GM12892 (cell line): Measurements from ENCODE around the gene MLANA.
"Not testable (repeated sequence)": the region's sequence is repeated elsewhere in the genome, so short reads cannot be mapped to it uniquely, and the experiment has no call there.

Source experiments
- DNase-seq: peaks from one replicate; pipeline ENCODE4 v3.0.0; 2011; ENCODE audit not compliant: insufficient read length
- FAIRE-seq: peaks from 2 replicates; lab custom pipeline; 2011; peaks lifted over from hg19 to GRCh38; lab: Jason Lieb, UNC
- POLR2A ChIP-seq: IDR thresholded peaks from 2 replicates; pipeline ENCODE4 v1.6.1; 2011; ENCODE audit warnings: low read depth, low read length, control low read depth
- POLR2AphosphoS5 ChIP-seq: IDR thresholded peaks from 2 replicates; pipeline ENCODE4 v1.6.1; 2011; ENCODE audit warnings: low read depth, low read length, control low read depth
- TAF1 ChIP-seq: IDR thresholded peaks from 2 replicates; pipeline ENCODE4 v1.6.1; 2011; ENCODE audit warnings: low read depth, mild to moderate bottlenecking, control low read depth, low read length, borderline replicate concordance

Gene MLANA

DNA sequence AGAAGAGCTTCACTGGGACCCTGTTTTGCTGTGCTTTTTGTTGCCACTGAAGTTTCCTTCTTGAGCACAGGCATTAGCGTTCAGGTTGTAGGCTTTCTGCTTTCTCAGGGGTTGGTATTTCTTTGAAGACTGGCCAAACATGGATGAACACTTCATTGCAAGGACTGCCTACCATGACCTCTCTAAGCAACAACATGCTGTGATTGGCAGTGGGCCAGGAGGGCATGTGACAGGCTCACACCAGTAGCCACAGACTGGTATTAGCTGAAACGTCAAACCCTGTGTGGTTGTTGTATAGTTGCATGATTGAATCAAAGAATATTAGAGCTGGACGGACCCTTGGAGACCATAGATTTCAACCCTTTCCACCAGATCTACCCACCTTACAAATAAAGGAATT, 20.0 kb upstream of the MLANA start:
- no peak for TF ChIP-seq POLR2A
- TF ChIP-seq TAF1 = no peak
- TF ChIP-seq POLR2AphosphoS5 = no peak
- DNase-seq (no peak), FAIRE-seq (no peak)

- DNase-seq (no peak), FAIRE-seq (no peak)
- TF ChIP-seq POLR2AphosphoS5 (no peak), TAF1 (no peak), POLR2A (no peak)
Observed at GRCh38 chr9:5871785-5872184, 18.9 kb upstream of the MLANA start.

GRCh38 chr9:5872511-5872910, 18.2 kb upstream of the MLANA start:
- TF ChIP-seq POLR2AphosphoS5 (no peak), POLR2A (no peak), TAF1 (no peak)
- DNase-seq (no peak), FAIRE-seq (no peak)

GRCh38 chr9:5873439-5873838, 17.2 kb upstream of the MLANA start:
- FAIRE-seq (no peak), DNase-seq (no peak)
- no peak for TF ChIP-seq TAF1
- no peak for TF ChIP-seq POLR2AphosphoS5
- no peak for TF ChIP-seq POLR2A

DNA sequence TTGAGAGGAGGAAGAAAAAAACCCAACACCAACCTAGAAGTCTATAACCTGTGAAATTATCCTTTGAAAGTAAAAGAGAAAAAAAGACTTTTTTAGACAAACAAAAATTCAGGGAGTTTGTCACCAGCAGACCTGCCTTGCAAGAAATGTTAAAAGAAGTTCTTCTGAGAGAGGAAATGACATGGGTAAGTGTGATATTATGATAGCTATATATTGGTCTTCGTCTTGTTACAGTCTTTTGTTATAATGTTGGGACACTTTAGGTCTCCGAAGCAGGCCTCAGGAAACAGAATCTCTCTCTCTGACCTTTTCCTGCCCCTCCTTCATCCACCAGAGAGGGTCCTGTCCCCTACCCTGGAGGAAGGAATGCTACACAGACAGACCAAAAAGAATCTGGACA, 16.6 kb upstream of the MLANA start:
- DNase-seq (no peak), FAIRE-seq (no peak)

DNA sequence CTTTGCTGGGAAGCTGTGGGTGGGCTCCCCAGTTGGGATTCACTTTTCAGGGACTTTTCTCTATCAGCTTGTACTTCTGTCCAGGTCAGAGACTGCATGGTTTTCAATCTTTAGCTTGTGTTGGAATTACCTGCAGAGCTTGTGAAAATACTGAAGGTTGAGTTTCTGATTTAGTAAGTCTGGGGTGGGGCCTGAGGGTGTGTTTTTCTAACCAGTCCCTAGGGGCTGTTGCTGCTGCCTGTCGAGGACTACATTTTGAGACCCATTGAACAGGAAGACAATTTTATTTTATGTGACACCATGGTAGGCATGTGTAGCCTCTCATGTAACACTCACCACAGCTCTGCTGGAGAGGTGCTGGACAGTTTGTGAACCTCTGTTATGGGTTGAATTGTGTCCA, 14.7 kb upstream of the MLANA start:
- TF ChIP-seq POLR2AphosphoS5 (no peak), TAF1 (no peak), POLR2A (no peak)
- FAIRE-seq (no peak), DNase-seq (no peak)

More for the DNA sequence above, 16.6 kb upstream of the MLANA start:
- TF ChIP-seq POLR2A = no peak

DNA sequence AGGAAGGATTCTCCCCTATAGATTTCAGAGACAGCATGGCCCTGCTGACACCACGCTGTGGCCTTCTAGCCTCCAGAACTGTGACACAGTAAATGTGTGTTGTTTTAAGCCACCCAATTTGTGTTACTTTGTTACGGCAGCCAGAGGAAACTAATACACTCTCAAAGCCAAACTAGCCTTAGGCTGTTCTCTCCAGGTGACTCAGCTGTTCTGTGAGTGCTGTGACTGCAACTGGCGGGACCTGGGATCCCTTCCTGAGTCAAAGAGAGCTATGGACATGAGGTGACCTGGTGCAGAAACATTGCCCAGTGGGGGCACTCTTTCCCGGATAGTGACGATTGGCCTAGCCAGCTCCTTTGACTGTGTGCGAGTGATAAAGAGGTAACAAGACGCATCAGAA, 14.0 kb upstream of the MLANA start:
- TF ChIP-seq TAF1 = no peak
- no peak for TF ChIP-seq POLR2A
- TF ChIP-seq POLR2AphosphoS5 = no peak
- DNase-seq = no peak
- no peak for FAIRE-seq

DNA sequence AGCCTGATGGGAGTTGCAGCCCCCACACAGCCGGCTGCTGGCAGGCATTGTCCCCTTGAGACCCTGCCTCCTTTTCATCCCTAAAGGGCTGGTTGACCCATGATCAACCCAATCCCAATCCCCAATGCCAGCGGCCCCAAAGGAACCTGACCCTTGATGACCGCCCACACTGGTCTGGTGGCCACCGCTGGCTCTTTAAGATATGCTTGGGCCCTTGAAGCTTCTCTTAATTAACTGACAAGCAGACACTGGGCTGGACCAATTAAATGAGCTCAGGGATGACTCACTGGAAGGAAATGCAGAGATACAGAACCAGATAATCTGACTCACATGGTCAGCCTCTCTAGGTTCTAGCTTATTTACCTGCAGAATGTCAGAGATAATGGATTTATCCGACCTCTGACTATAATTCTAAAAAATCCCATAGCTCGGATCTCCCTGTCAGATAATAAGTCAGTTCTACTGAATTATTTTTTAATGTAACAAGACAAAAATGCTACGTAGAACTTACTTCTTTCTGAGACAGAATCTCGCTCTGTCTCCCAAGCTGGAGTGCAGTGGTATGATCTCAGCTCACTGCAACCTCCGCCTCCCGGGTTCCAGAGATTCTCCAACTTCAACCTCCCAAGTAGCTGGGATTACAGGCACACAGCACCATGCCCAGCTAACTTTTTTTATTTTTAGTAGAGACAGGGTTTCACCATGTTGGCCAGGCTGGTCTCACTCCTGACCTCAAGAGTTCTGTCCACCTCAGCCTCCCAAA, 11.1 kb upstream of the MLANA start:
- FAIRE-seq (no peak), DNase-seq (no peak)
- TF ChIP-seq POLR2A (no peak), POLR2AphosphoS5 (no peak), TAF1 (no peak)

DNA sequence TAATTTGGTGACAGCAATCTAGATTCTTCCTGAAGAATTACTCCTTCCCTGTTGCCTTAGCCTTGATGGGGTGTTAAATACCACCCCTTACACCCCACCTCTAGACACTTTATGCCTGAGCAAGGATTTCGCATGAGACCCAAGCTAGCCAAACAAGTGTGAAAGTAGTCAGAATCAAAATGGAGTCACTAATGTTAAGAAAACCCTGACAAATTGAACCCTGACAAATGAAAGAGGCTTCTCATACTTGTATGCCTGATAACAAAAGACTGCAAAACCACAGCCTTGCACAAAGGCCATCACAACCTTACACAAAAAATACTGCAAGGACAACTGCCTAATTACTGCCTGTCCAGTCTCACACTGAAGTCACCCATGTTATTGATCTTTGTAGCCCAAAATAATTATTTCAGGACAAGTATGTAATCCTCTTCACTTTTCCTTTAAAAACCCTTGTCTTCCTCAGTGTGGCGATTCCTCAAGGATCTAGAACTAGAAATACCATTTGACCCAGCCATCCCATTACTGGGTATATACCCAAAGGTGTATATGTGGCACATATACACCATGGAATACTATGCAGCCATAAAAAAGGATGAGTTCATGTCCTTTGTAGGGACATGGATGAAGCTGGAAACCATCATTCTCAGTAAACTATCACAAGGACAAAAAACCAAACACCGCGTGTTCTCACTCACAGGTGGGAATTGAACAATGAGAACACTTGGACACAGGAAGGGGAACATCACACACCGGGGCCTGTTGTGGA, 8.3 kb upstream of the MLANA start:
- FAIRE-seq, DNase-seq: not testable (repeated sequence)

- FAIRE-seq (no peak), DNase-seq (no peak)
- no peak for TF ChIP-seq TAF1
- no peak for TF ChIP-seq POLR2A
- no peak for TF ChIP-seq POLR2AphosphoS5
Observed at GRCh38 chr9:5884191-5884590, 6.5 kb upstream of the MLANA start.

DNA sequence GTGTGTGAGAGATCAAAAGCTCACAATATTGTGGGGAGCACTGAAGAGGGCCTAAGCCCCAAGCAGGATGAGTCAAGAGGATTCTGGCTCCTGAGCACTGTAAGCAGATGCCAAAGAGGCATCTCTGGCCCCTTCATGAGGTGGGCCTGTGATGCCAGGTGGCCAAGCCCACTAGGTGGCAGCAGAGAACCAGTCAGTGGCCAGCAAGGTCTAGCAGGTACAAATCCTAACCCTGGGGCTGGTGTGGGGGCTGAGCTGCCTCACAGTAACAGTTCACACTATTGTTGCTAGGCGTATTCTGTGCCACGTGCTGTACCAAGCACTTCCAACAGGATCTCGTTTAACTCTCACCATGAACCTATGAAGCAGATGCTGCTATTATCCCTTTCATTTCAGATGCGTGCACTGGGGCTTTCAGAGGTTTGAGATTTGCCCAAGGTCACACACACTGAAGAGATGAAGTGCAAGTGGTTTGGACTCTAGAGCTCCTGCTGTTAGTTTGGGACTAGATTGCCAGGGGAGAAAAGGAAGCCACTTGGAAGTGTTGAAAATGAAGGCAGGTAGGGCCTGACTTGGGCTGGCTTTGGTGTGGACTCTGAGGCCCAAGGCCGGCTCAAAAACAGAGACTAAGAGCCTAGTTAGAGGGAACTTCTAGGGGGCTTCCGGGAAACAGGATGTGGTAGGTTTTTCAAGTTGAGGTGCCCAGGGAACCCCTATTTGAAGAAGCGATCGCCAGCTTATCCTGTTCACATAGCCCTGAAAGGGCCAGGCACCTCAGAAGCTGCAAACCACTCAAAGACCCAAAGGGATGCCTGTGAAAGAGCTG, 4.4 kb upstream of the MLANA start:
- peak; percentile 64 for DNase-seq
- TF ChIP-seq TAF1 (no peak), POLR2AphosphoS5 (no peak), POLR2A (no peak)
- FAIRE-seq = peak; percentile 94
